Uterus (tissue), 4 donors: Measurements from ENCODE around the gene ZNF311. TPM values are rescaled to one million over a fixed set of nuclear protein-coding genes. Genes with fewer than 3 reads are reported as not detected.

Experiments
- DNase-seq, 2 donors: peaks; one replicate each; pipeline ENCODE4 v3.0.0-alpha.2; 2019 to 2020
- H3K27ac ChIP-seq, 2 donors: fragments of 200-600 bp; sonication (generic); 1 replicate in 1 of 2; 2 replicates in 1 of 2; pipeline ENCODE4 v1.5.1; 2016 to 2018
- H3K27me3 ChIP-seq, 2 donors: fragments of 200-600 bp; sonication (generic); one replicate each; pipeline ENCODE4 v1.5.1; 2018 to 2019; ENCODE audit warnings: control low read depth in 1 of 2
- H3K36me3 ChIP-seq, 2 donors: fragments of 200-600 bp; sonication (generic); one replicate each; pipeline ENCODE4 v1.5.1; 2019; ENCODE audit warnings: control low read depth in 1 of 2
- H3K4me1 ChIP-seq, 2 donors: fragments of 200-600 bp; sonication (generic); one replicate each; pipeline ENCODE4 v1.5.1; 2018 to 2019; ENCODE audit warnings: control low read depth in 1 of 2
- H3K4me3 ChIP-seq, 2 donors: fragments of 200-600 bp; sonication (generic); 1 replicate in 1 of 2; 2 replicates in 1 of 2; pipeline ENCODE4 v1.5.1; 2018 to 2019; ENCODE audit warnings: mild to moderate bottlenecking in 1 of 2
- H3K9me3 ChIP-seq, 2 donors: fragments of 200-600 bp; sonication (generic); one replicate each; pipeline ENCODE4 v1.5.1; 2019; ENCODE audit warnings: control low read depth in 1 of 2
- POLR2A ChIP-seq, 2 donors: fragments of 450-650 bp; IDR thresholded peaks; one replicate each; pipeline ENCODE4 v1.6.1; 2016; ENCODE audit warnings: antibody characterized with exemption in 2 of 2, mild to moderate bottlenecking in 1 of 2, moderate library complexity in 1 of 2
- intact Hi-C: fragments of 100-400 bp; cut with DNase I; formaldehyde crosslinking; loops from one replicate; pipeline ENCODE4 v1.15.1; 2023; ENCODE audit warnings: low total_unique reads
- total RNA-seq, 4 donors: library from RNA; depleted of rRNA in 3 of 4; stranded (reverse); fragments of >200 nt in 3 of 4; gene quantifications; one replicate each; pipeline versions ENCODE4 v1.1.0 to v1.2.4, GENCODE V29; 2014 to 2023
- TF ChIP-seq, protein P1 (sequence below), 4 experiments: fragments of 200-600 bp in 2 of 4; fragments of 450-650 bp in 2 of 4; sonication (generic) in 2 of 4; IDR thresholded peaks; one replicate each; pipeline ENCODE4 v1.5.1; 2016 to 2019; ENCODE audit warnings: antibody characterized with exemption in 4 of 4, mild to moderate bottlenecking in 2 of 4, moderate library complexity in 1 of 4
- donor health status: DM: yes; HTN: yes; CAD: no.

Gene ZNF311
- total RNA-seq, 4 donors from 2014 or later: 0.51 to 4.1 (median 1.1) TPM

DNA sequence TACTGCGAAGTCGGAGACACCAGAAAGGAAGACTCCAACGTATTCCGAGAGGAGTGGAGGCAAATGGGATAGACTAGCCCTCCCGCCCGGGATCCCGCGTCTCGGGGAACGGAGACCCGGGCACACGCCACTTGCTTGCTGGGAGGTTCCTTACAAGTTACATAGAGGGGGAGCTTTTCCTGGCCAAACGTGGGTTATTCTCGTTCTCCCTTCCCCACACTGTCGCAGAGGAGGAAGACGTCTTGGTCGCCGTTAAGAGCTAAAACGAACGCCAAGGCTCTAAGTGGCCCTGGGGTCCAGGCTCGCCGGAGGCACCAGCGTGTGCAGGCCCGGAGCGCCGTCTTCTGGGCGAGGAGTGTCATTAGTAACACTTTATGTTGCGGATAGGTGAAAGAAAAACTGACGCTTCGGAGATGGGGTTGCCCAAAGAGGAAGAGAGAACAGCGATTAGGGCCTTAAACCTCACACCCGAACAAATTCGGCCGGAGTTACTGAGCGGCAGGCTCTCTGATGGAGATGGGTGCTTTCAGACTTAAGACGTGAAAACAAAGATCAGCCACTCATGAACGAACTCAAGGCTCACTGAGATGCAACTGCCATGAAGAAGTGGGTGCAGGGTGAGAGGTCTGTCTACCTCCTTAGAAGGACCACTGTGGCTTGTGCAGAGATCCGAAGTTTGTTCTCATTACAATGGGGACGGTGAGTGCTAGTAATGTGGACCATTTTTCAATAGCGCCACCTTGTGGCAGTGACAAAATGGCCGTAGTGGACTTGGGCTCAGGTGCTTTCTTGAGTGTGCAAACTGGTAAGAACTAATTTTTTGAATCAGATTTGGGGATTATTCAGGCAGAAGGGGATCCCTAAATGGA lies 11.7 kb upstream of the ZNF311 start:
- DNase-seq: peak; percentile 79 to 85
- TF ChIP-seq, protein P1, sequence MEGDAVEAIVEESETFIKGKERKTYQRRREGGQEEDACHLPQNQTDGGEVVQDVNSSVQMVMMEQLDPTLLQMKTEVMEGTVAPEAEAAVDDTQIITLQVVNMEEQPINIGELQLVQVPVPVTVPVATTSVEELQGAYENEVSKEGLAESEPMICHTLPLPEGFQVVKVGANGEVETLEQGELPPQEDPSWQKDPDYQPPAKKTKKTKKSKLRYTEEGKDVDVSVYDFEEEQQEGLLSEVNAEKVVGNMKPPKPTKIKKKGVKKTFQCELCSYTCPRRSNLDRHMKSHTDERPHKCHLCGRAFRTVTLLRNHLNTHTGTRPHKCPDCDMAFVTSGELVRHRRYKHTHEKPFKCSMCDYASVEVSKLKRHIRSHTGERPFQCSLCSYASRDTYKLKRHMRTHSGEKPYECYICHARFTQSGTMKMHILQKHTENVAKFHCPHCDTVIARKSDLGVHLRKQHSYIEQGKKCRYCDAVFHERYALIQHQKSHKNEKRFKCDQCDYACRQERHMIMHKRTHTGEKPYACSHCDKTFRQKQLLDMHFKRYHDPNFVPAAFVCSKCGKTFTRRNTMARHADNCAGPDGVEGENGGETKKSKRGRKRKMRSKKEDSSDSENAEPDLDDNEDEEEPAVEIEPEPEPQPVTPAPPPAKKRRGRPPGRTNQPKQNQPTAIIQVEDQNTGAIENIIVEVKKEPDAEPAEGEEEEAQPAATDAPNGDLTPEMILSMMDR (IDR thresholded peaks at IDR 0.05): peak; percentile 69 to 78 (median 75)
- TF ChIP-seq POLR2A (IDR thresholded peaks at IDR 0.05): no peak
- Histone ChIP-seq H3K9me3 (no peaks in the 10 kb centered on the region), H3K4me3 (peak overlapping the region; percentile 37 to 51), H3K27me3 (peaks cover 9 to 14% of the 10 kb centered on the region in 2 donors), H3K4me1 (no peaks in the 10 kb centered on the region), H3K27ac (peak overlapping the region in 1 of 2 donors; percentile 53), H3K36me3 (peaks cover 0 to 2% of the 10 kb centered on the region in 2 donors)
- intact Hi-C loops: loop anchor here (10.0 kb wide), 1 partner anchor 182 kb away; no protein-coding TSS in a partner anchor

DNA sequence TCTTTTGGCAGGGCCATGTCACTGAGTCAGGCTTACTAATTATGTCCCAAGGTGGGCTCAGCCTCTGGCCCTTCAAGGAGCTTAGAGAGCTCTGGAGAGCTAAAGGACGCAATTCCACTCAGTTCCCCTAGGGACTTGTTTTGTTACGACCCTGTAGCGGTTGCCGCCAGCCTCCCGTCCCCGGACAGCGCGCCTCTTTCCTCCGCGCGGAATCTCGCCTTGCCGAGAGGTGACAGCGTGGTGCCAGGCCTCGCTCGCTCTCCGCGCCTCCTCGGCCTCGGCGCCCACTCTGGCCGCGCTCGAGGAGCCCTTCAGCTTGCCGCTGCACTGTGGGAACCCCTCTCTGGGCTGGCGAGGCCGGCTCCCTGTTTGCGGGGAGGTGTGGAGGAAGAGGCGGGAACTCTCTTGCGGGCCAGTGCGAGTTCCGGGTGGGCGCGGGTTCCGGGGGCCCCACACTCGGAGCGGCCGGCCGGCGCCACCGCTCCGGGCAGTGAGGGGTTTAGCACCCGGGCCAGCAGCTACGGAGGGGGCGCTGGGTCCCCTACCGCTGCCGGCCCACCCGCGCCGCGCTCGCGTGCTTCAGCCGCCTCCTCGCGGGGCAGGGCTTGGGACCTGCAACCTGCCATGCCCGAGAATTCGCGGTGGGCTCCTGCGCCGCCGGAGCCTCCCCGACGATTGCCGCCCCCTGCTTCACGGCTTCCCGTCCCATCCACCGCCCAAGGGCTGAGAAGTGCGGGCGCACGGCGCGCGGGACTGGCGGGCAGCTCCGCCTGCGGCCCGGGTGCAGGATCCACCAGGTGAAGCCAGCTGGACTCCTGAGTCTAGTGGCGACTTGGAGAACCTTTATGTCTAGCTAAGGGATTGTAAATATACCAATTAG lies 9.9 kb upstream of the ZNF311 start:
- Histone ChIP-seq H3K4me1 (no peaks in the 10 kb centered on the region), H3K36me3 (peaks cover 0 to 2% of the 10 kb centered on the region in 2 donors), H3K4me3 (peak overlapping the region in 1 of 2 donors; percentile 19), H3K27me3 (peaks cover 9 to 14% of the 10 kb centered on the region in 2 donors), H3K27ac (no peak overlapping the region), H3K9me3 (no peaks in the 10 kb centered on the region)
- intact Hi-C loops: loop anchor here (10.0 kb wide), 1 partner anchor 180 kb away; no protein-coding TSS in a partner anchor
- TF ChIP-seq, protein P1 (IDR thresholded peaks at IDR 0.05): peak in 1 of 4 experiments; percentile 6
- TF ChIP-seq POLR2A (IDR thresholded peaks at IDR 0.05): no peak
- no peak for DNase-seq

DNA sequence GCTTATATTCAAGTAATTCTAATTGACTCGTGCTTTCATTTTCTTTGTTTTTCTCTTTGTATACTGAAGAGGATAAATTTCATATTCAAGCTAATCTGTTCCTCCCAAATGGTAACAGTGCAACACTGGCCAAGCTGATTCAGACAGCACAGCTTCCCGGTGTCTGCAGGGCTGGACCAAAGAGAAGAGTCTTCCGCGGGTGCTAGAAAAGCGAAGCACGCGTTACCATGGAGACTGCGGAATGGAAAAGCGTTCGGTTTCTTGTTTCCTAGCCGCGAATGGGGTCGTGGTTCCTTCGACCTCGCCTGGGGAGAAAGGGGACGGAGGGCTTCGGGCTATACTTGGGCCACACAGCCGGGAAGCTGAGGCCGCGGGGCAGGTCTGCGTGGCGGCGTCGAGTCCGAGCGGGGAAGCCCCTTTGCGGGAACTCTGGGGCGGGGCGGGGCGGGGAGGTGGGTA lies 6.2 kb upstream of the ZNF311 start:
- intact Hi-C loops: loop anchor here (10.0 kb wide), 1 partner anchor 177 kb away; no protein-coding TSS in a partner anchor
- Histone ChIP-seq H3K27ac (peak overlapping the region; percentile 22 to 44), H3K27me3 (peaks cover 9% of the 10 kb centered on the region in 2 donors), H3K9me3 (no peaks in the 10 kb centered on the region), H3K4me1 (no peaks in the 10 kb centered on the region), H3K4me3 (peak overlapping the region; percentile 28 to 52), H3K36me3 (no peaks in the 10 kb centered on the region)
- peak; percentile 30 to 36 for DNase-seq
- TF ChIP-seq POLR2A (IDR thresholded peaks at IDR 0.05): no peak
- TF ChIP-seq, protein P1 (IDR thresholded peaks at IDR 0.05): no peak

DNA sequence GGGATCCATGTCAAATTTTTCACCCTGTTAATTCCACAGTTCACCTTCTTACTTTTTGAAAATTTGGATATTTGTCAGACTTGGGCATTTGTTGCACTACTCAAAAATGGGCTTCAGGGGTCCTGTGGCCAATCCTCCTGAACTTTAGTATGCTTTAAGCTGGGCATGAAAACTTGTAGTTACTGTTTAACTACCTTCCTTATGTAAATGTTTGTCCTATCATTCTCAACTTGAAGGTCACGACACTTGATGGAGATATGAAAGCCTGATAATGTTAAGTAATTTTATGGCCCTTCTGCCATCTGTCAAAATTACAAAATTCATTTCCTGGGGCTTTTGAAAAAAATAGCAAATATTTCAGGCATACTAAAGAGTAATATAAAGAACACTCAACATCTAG lies 4.2 kb upstream of the ZNF311 start:
- Histone ChIP-seq H3K27me3 (peaks cover 0 to 7% of the 10 kb centered on the region in 2 donors), H3K4me1 (no peaks in the 10 kb centered on the region), H3K4me3 (no peak overlapping the region), H3K27ac (no peak overlapping the region), H3K36me3 (no peaks in the 10 kb centered on the region), H3K9me3 (no peaks in the 10 kb centered on the region)
- no peak for DNase-seq
- TF ChIP-seq POLR2A (IDR thresholded peaks at IDR 0.05): no peak
- TF ChIP-seq, protein P1 (IDR thresholded peaks at IDR 0.05): no peak
- intact Hi-C loops: no loop called here
